Left ventricle myocardium superior (tissue), 1 donor: ENCODE measurements around the gene CFAP141. TPM values are rescaled to one million over a fixed set of nuclear protein-coding genes. Genes with fewer than 3 reads are reported as not detected.

Source experiments
- ATAC-seq: fragments of 200-7000 bp; cut with Tn5 transposase; one replicate; pipeline ENCODE4 v1.9.1; 2020; ENCODE audit warnings: mild to moderate bottlenecking, moderate library complexity
- DNase-seq: peaks from one replicate; pipeline ENCODE4 v3.0.0-alpha.2; 2020
- intact Hi-C: fragments of 100-400 bp; cut with micrococcal nuclease; formaldehyde crosslinking; loops from one replicate; pipeline ENCODE4 v1.11.0; 2022
- total RNA-seq: library from RNA; stranded (reverse); fragmentation: NEBNext Ultra II Directional; extraction: Animal tissue kit (Norgen Biotek cat#: 25700); gene quantifications from one replicate; pipeline ENCODE4 v1.2.1, GENCODE V29; 2021
- donor health status: DM: no; HTN: yes; CAD: no; lungs with severe emphysema.

The CFAP141 gene
- total RNA-seq, 1 donor from 2014 or later: not detected

DNA sequence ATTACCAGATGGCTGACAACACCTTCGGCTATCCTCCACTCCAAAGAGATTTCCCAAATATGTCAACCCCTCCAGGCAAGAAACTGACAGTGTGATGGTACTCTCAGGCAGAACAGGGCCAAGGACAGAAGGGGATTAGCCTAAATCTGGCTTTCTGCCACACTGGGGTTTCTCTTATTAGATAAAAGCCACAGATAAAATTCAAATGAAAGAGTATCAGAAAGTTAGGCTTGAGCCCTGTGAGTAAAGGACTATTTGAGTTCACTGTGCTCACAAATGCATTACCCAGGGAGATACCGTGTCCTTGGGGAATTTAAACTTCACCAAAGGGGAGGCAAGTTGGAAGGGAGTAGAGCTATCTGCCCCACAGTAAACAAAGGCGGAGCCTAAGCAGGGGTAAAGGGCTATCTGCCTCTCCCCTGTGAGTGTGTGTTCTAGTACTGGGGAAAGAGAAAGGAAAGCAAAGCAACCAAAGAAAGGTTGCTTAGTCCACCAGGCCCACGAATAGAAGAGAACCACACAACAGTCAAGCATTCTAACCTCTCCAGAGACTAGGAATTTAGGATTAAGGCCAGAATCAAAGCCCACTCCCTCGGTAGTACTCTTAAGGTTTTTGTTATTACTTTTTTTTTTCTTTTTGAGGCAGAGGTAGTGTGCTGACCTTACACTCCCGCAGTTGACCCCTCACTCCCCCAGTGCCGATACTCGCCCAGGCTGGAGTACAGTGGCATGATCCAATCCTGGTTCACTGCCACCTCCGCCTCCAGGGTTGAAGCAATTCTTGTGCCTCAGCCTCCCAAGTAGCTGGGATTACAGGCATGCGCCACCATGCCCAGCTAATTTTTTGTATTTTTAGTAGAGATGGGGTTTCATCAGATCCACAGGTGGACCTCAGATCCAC, 27.0 kb downstream of the CFAP141 start:
- intact Hi-C loops: no loop called here
- ATAC-seq (no peak), DNase-seq (no peak)

DNA sequence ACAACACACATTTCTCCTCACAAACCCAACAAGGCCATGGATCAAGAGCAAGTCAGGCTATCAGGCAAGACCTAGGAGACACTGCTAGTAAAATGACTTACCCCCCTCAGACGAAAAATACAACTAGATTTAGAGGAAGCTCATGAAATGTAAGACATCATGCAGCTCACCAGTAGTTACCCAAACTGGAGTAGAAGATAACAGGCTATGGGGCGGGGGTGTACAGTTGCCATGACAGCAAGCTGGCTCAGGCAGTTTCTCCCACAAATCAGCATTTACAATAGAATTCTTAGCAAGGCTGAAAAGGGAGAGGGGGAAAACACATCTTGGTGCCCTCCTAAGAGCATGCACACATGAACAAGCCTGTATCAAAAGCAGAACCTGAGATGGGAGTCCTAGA, 28.1 kb downstream of the CFAP141 start:
- intact Hi-C loops: no loop called here
- ATAC-seq: no peak
- no peak for DNase-seq

DNA sequence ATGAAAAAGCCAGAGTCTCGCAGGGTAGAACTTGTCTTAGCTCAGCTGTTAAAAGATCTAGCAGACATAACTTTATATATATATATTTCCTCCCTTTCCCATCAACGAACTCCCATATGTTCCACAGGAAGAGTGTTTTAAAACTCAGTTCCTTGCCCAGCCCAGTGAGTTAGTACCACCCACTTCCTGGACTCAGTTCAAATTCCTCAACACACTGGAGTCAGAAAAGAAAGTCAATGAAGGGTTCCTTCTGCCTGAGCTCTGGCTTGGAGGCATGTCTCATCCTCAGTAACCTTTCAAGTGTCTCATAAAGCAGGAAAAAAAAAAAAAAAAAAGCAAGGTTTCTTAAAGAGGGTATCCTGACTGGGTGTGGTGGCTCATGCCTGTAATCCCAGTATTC, 29.8 kb downstream of the CFAP141 start:
- no peak for DNase-seq
- peak; percentile 63 for ATAC-seq
- intact Hi-C loops: no loop called here

DNA sequence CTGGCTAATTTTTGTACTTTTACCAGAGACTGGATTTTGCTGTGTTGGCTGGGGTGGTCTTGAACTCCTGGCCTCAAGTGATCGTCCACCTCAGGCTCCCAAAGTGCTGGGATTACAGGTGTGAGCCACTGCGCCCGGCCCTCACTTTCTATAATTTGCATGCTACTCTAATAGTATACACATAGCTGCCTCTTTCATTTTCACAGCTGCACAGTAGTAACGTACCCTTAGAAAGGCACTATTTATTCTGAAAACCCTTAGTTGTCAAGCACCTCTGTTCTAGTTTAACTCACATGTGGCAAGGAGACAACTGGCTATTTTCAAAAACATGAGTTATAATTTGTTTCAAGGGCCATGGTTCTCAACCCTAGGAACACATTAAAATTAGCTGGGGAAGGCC, 31.5 kb downstream of the CFAP141 start:
- intact Hi-C loops: no loop called here
- DNase-seq: no peak
- ATAC-seq: no peak

DNA sequence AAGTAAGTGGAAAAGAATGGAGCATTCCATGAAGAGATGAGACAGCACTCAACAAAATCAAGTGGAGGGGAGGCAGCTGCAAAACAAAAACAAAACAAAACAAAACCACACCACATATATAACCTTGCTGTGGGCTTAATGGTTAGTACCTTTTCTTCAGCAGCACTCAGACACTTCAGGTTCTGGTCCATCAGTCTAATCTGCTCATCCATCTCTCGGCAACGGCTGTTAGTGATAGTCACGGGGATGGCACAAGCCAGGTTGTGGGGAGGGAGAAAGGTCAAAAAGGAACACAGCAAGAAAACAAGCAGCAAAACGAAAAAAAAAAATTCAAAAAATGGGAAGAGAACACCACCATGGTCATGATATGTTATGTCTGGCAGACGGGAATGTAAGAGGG, 34.3 kb downstream of the CFAP141 start:
- intact Hi-C loops: no loop called here
- ATAC-seq (no peak), DNase-seq (no peak)

DNA sequence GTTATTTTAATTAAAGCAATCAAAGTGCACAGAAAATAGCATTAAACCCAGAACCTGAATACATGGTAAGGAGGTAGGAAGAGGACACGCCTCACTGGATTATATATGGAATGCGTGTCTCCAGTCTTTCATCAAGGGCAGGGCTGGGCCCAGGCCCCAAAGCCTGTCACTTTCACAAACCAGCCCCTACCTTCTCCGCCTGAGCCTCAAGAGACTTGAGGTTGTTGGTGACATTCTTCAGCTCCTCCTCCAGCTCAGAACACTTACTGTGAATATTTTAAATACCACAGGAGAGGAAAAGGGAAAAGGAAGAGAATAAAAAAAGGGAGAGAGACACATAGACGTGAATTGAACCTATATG, 34.9 kb downstream of the CFAP141 start:
- intact Hi-C loops: no loop called here
- ATAC-seq: no peak
- no peak for DNase-seq

DNA sequence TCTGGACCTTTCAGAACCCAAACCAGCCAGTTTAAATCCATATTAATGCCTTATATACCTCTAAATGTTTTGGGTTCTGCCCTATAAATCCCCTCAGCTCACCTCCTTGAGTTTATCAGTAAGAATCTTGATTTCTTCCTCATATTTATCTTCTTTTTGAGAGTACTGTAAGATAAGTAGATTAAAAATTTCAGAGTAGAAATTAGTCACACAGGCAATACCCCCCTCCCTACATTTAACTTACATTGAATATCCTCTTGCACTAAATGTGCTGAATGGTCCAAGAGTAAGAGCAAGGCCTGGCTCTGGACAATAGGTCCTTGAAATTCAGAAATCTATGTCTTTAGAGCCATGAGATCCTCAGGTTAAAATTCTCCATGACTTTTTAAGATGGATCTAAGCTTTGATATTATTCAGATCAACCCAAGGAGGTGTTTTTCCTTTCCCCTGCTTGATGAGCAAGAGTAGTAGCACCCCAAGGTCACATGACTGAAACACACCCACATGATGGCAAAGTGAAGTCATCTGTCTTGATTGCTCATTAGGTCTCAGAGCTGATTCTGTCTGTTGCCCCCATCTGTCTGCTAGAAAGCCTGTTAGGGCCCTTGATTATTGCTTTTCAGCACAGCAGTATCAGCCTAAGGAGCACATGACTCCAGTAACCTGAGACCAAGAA, 35.4 kb downstream of the CFAP141 start:
- intact Hi-C loops: no loop called here
- no peak for DNase-seq
- no peak for ATAC-seq

DNA sequence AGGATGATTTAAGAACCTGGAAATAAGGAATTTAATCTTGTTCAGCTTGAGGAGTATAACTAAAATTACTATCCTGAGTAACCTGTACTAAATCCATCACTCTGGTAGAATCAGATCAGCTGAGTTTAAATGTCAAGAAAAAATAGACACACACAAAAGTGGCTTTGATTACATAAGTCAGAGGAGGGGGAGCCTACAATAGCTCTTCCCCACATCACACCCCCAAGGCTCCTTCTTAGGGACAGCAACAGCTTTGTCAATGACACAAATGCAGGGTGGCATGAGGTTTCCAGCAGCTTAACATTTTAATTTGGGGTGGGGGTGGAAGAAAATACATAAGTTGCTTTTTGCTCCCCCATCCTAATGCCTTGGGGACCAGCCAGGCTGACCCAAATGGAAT, 38.7 kb downstream of the CFAP141 start:
- DNase-seq: no peak
- intact Hi-C loops: no loop called here
- ATAC-seq: no peak

DNA sequence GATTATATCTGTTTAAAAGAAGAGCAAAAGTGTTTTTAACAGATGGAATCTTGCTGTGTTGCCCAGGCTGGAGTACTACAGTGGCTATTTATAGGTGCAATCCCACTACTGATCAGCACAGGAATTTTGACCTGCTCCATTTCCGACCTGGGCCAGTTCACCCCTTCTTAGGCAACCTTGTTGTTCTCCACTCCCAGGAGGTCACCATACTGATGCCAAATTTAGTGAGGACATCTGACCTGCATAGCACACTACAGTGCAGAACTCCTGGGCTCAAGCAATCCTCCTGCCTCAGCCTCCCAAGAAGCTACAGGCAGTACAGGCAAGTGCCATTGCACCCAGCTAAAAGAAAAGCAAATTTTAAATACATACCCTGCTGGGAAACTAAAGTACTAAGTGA, 39.9 kb downstream of the CFAP141 start:
- intact Hi-C loops: no loop called here
- ATAC-seq (no peak), DNase-seq (no peak)

DNA sequence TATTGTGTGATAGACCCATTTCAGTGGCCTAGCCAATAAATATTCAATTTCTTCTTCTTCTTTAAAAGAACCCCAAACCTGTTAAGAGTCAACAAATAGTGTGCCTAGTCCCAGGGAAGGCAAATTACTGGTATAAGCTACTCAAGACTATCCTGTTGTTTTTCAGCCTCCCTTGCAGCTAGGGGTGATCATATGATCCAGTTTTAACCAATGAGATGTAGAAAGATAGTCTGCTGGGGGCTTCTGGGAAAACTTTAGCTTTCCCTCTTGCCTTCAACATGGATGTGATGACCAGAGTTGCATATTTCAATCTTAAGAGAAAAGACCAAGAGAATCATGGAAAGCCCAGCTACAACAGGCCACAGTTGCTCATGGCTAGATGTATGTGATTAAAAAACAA, 46.6 kb downstream of the CFAP141 start:
- ATAC-seq (no peak), DNase-seq (no peak)
- intact Hi-C loops: no loop called here

DNA sequence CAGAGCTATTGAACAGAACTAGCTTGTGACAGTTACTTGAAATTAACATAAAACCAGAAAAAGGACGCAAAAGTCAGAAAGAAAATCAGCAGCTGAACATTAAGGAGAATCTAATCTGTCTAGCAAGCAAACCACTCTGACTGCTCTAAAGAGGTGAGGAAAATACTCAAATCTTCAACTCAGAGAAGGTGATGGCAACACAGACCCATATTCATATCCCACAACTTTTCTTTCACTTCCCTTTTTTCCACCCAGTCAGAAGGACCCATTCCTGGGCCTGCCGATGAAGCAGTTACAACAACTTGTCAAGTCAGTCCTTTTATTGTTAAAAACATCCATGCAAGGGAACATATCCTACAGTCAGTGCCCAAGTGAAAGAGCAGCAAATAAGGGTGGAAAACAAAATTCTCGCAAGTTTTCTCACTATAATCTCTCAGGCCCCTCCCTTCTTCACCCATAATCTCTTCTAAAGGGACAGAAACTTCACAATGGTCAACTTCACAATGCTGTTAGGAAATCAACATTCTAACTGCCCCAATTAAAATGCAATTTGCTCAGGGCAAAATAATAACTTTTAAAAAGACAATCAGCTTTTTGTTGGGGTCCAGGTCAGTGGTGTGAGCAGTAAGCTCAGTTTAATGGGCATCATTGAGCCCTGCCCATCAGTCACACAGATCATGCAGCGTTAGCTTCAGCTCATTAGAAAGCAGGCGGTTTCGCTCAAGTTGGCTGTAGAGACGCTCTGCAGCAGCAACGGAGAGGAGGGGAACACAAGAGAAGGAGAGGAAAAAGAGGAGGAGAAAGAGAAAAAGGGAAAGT, 47.6 kb downstream of the CFAP141 start:
- ATAC-seq (no peak), DNase-seq (no peak)
- intact Hi-C loops: no loop called here

DNA sequence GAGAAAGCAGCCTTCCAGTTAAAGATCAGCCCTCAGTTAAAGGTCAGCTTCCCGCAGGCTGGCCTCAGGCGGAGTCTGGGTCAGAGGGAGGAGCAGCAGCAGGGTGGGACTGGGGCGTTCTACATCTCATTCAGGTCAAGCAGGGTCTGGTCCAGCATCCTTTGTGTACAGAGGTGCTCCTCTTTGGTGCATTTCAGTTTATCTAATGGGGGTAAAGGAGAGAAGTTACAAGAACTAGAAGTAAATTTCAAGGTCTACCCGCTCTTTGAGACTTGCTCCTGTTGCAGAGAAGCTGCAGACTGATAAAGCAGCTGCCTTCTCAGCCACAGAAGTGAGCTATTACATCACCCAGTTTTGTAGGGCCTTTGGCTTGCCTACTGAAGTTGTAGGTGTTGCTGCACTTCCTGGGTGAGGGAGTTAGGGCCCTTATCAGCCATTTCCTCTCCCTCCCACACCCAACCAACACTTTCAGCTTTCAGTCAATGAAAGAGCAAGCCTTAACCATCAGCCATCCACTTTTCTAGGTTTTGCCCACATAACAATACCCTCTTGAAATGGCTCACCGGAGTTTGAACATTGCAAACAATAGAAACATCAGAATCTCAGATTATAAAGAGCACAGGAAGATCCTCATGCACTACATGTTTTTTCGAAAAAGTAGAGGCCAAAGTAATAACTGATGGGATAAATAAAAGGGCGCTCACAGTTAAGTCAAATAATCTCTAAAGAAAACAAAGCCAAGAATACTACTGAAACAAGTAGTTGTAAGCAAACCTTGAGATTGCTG, 48.4 kb downstream of the CFAP141 start:
- intact Hi-C loops: no loop called here
- DNase-seq (no peak), ATAC-seq (peak; percentile 8)

DNA sequence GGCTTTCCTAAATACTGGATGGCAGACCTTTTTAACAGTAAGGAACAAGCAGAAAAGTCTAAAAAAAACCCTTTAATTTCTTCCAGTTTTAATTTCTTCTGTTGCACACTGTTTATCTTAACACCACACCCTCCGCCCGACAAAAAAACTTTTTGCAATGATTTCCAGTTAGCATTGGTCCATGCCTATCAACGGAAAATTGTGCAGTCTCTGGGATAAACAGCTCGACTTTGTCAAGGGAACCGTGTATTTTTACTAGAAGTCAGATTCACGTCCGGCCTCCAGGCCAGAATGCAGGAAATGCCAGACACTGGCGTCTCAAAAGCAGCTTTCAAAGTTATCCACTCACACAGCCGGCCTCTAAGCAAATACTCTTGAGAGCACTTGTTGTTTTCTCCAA, 50.9 kb downstream of the CFAP141 start:
- DNase-seq (no peak), ATAC-seq (peak; percentile 30)
- intact Hi-C loops: no loop called here

DNA sequence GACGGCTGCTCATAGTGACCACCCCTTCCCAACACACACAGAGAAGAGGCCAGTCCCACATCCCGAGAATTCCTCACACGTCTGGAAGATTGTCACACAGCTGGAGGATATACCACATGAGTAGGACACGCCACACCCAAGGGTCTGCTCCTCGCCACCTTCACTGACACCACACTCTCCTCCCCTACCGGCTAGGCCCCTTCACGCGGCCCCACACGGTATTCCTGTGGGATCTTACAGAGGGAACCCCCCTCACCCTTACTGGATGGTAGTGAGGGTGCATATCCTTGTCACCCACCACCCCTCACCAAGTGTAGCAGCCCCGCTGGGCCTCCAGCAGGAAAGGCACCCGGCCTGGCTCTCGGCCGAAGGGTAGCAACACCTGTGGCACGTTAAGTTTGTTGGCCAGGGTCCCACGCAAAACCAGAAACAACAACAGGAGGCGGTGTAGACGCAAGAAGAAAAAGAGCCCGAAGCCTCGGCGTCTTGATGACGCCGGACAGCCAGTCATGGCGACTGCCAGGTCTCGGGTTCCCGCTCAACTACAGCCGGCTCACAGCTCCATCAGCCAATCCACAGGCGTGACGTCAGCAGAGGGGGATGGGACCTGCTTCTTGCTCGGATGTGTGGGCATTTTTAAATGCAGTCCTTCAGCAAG, 51.5 kb downstream of the CFAP141 start, which contains the start of gene NUP210L:
TSS of gene NUP210L (minus strand) at position 540 of the 658 bp plus-strand sequence.
- intact Hi-C loops: no loop called here
- peak; percentile 92 for DNase-seq
- peak; percentile 93 for ATAC-seq

DNA sequence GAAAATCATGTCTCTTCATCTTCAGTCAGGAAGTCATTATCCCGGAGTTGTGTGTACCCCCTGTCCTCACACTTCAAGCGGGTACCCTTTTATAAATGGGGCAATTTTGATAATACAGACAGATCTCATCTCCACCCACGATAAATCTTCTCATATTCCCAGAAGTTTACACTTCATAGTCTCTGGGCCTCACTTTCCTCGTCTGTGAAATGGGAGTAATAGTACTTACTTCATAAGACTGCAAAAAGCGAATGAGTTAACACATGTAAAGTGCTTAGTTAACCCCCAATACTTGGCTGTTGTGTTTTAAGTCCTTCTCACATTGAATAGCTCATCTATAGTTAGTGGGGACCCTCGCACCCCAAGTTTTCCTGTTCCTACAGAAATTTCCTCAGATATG, 52.1 kb downstream of the CFAP141 start:
- intact Hi-C loops: no loop called here
- no peak for DNase-seq

DNA sequence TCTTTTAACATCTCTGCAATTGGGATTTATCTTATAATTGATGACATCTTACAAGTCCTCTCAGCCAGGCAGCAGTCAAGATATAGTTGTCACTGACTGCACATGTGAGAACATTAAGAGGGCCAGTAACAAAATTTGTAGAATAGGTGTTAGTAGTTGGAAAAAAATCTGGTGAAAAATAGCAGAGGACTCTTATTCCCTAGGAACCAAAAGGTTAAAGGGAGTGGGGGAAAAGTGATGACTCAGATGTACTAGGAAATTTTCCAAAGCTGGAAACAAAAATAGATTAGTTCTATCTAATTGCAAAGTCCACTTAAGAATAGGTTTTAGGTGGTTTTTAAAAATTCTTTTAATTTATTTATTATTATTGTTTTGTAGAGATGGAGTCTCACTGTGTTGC, 54.8 kb downstream of the CFAP141 start:
- DNase-seq: no peak
- no peak for ATAC-seq
- intact Hi-C loops: no loop called here

More for the DNA sequence above, 52.1 kb downstream of the CFAP141 start:
- ATAC-seq: no peak
